ENCODE data around the gene KIAA1217. TPM values are rescaled to one million over a fixed set of nuclear protein-coding genes. Genes with fewer than 3 reads are reported as not detected.

Gene KIAA1217
- total RNA-seq, 1 donor from 2014 or later: 161 TPM

DNA sequence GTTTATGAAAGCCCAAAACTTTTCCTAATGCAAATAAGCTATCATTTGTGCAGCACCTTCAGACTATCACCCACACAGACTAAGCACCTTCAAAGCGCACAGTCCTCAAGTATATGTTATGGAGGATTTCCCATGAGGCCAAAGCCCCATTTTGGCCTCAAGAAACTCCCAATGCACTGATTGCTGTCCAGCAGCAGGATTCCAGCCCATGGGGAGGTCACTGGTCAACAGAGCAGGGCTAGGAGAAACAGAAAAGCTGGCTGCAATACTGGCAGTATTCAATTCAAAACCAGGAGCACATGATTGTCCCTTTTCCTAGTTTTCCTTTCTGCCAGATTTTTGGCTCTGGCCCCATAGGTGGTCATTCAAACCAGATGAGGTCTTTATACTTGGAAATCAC, 24.5 kb upstream of the KIAA1217 start:
- H3K9me3 Mint-ChIP-seq: peaks cover 6% of the 10 kb centered on the region
- H3K36me3 Mint-ChIP-seq: peaks cover 4% of the 10 kb centered on the region
- no peak overlapping the region for H3K27ac Mint-ChIP-seq
- H3K27me3 Mint-ChIP-seq (ENCODE audit: low read depth): no peaks in the 10 kb centered on the region
- no peak for DNase-seq (ENCODE audit: low spot score in 2 of 2, unreplicated experiment in 2 of 2)
- no peak for TF ChIP-seq CTCF (IDR thresholded peaks at IDR 0.05; ENCODE audit: unreplicated experiment)
- no peak overlapping the region for H3K4me3 Mint-ChIP-seq
- H3K4me1 Mint-ChIP-seq: peaks cover 22% of the 10 kb centered on the region

DNA sequence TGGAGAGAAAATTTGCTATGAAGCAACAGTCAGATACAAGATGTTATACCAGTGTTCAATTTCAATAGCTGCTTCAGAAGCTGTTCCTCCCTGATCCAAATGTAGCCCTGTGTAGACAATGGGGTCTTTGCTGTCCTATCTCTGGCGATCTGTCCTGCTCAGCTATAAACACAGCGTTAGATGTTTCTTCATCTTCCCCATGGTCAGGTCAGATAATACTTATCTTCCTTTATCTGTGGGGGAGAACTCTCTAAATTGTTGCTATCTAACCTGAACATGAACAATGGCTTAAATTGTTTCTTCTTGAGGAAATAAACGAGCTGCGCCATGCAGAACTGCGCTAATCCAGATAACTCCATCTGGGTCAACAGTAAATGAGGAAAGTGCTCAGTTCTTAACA, 15.6 kb upstream of the KIAA1217 start:
- no peak for TF ChIP-seq CTCF (IDR thresholded peaks at IDR 0.05; ENCODE audit: unreplicated experiment)
- Mint-ChIP-seq H3K27me3 (ENCODE audit: low read depth) (no peaks in the 10 kb centered on the region), H3K4me3 (no peak overlapping the region), H3K4me1 (peaks cover 35% of the 10 kb centered on the region), H3K9me3 (no peaks in the 10 kb centered on the region), H3K36me3 (no peaks in the 10 kb centered on the region), H3K27ac (peak overlapping the region; percentile 75)
- DNase-seq (ENCODE audit: low spot score in 2 of 2, unreplicated experiment in 2 of 2): no peak

GRCh38 chr10:24197263-24197662, 11.7 kb upstream of the KIAA1217 start:
- no peaks in the 10 kb centered on the region for H3K27me3 Mint-ChIP-seq (ENCODE audit: low read depth)
- H3K9me3 Mint-ChIP-seq: no peaks in the 10 kb centered on the region
- TF ChIP-seq CTCF (IDR thresholded peaks at IDR 0.05; ENCODE audit: unreplicated experiment): no peak
- H3K36me3 Mint-ChIP-seq: no peaks in the 10 kb centered on the region
- no peak overlapping the region for H3K27ac Mint-ChIP-seq
- DNase-seq (ENCODE audit: low spot score in 2 of 2, unreplicated experiment in 2 of 2): no peak
- no peak overlapping the region for H3K4me3 Mint-ChIP-seq
- H3K4me1 Mint-ChIP-seq: peaks cover 53% of the 10 kb centered on the region

DNA sequence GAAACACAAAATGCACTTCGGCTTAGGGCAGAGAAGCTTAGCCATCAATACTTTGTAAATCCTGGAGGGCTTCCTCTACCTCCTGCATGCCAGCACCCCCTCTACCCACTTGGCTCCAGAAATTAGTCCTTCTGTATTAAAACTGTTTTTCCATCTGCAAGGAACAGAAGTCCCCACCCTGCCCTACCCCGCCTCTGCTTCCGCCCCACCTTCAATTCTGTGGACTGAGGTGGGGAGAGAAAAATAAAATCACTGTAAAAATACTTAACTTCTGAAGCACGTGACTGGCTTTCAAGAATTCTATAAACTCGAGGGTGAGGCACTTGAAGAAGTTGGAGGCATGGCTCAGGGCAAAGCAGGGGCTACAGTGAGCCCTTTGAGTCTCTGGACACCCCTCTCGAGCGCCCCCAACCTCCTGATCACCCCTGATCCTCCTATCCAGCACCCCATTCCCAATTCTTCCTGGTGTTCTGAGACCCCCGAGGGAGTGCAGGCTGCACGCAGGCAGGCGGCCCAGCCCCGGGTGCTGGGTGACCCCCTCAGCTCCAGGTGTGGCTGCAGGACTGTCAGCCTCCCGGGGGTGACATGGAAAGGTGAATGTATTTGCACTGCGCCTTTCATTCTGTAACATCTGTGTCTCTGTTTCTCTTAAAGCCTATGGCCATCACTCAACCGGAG, 7.3 kb upstream of the KIAA1217 start:
- no peak overlapping the region for H3K4me3 Mint-ChIP-seq
- no peak for DNase-seq (ENCODE audit: low spot score in 2 of 2, unreplicated experiment in 2 of 2)
- H3K4me1 Mint-ChIP-seq: peaks cover 61% of the 10 kb centered on the region
- no peaks in the 10 kb centered on the region for H3K36me3 Mint-ChIP-seq
- no peak for TF ChIP-seq CTCF (IDR thresholded peaks at IDR 0.05; ENCODE audit: unreplicated experiment)
- no peaks in the 10 kb centered on the region for H3K27me3 Mint-ChIP-seq (ENCODE audit: low read depth)
- peak overlapping the region; percentile 83 for H3K27ac Mint-ChIP-seq
- H3K9me3 Mint-ChIP-seq: no peaks in the 10 kb centered on the region

- Mint-ChIP-seq H3K27ac (peak overlapping the region; percentile 83), H3K36me3 (no peaks in the 10 kb centered on the region), H3K9me3 (no peaks in the 10 kb centered on the region), H3K4me1 (peaks cover 64% of the 10 kb centered on the region), H3K4me3 (no peak overlapping the region), H3K27me3 (ENCODE audit: low read depth) (no peaks in the 10 kb centered on the region)
- no peak for TF ChIP-seq CTCF (IDR thresholded peaks at IDR 0.05; ENCODE audit: unreplicated experiment)
- DNase-seq (ENCODE audit: low spot score in 2 of 2, unreplicated experiment in 2 of 2): no peak
Measured at GRCh38 chr10:24202181-24202570, 6.8 kb upstream of the KIAA1217 start.

DNA sequence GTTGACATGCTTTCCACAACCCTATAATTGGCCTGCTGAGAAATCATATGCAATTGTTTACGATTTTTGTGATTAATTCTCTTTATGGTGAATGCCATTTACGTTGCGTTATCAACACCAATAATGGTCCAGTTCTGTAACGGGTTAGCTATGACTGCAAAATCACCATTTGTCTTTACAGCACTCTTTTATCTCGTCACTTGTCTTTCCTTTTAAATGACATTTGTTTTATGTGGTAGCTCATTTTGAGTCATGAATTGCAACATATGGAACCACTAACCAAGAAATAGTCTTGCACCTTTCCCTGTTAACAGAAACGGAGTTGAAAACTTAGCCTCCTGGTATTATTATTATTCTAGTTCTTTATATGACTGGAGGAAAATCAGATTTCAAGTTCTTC, 3.1 kb upstream of the KIAA1217 start:
- Mint-ChIP-seq H3K36me3 (peaks cover 2% of the 10 kb centered on the region), H3K4me1 (peaks cover 78% of the 10 kb centered on the region), H3K27ac (peak overlapping the region; percentile 68), H3K4me3 (no peak overlapping the region), H3K27me3 (ENCODE audit: low read depth) (no peaks in the 10 kb centered on the region), H3K9me3 (no peaks in the 10 kb centered on the region)
- no peak for DNase-seq (ENCODE audit: low spot score in 2 of 2, unreplicated experiment in 2 of 2)
- no peak for TF ChIP-seq CTCF (IDR thresholded peaks at IDR 0.05; ENCODE audit: unreplicated experiment)
